ENCODE measurements around the gene ID3. TPM values are rescaled to one million over a fixed set of nuclear protein-coding genes. Genes with fewer than 3 reads are reported as not detected.
A peak's percentile ranks its signal among the peaks of the same experiment; 100 is the strongest.

Gene ID3
- total RNA-seq, 1 experiment from 2014 or later, result 460 TPM

- in situ Hi-C loops (cut with HindIII; ENCODE audit: low pct_unique_long_range_greater_than_20kb, low sequenced_read_pairs), result no loop called here
- no peak for DNase-seq (ENCODE audit: low read depth)
Observed at GRCh38 chr1:23537296-23537973, 21.9 kb downstream of the ID3 start.

GRCh38 chr1:23533246-23534023, 25.9 kb downstream of the ID3 start:
- in situ Hi-C loops (cut with HindIII; ENCODE audit: low pct_unique_long_range_greater_than_20kb, low sequenced_read_pairs), result no loop called here
- no peak for DNase-seq (ENCODE audit: low read depth)

- no peak for DNase-seq (ENCODE audit: low read depth)
- in situ Hi-C loops (cut with HindIII; ENCODE audit: low pct_unique_long_range_greater_than_20kb, low sequenced_read_pairs), result no loop called here
Observed at GRCh38 chr1:23531562-23532094, 27.7 kb downstream of the ID3 start.

- in situ Hi-C loops (cut with HindIII; ENCODE audit: low pct_unique_long_range_greater_than_20kb, low sequenced_read_pairs), result no loop called here
- peak; percentile 91 for DNase-seq (ENCODE audit: low read depth)
Observed at GRCh38 chr1:23530747-23531561, 28.3 kb downstream of the ID3 start, which contains the start of gene E2F2. Gene E2F2, minus strand, starts transcription at chr1:23531233. Its CDS starts 440 bp downstream, at chr1:23530793.

- in situ Hi-C loops (cut with HindIII; ENCODE audit: low pct_unique_long_range_greater_than_20kb, low sequenced_read_pairs), result no loop called here
- DNase-seq (ENCODE audit: low read depth), result no peak
Observed at GRCh38 chr1:23530087-23530746, 29.1 kb downstream of the ID3 start.

GRCh38 chr1:23529146-23530086, 29.9 kb downstream of the ID3 start:
- in situ Hi-C loops (cut with HindIII; ENCODE audit: low pct_unique_long_range_greater_than_20kb, low sequenced_read_pairs), result no loop called here
- DNase-seq (ENCODE audit: low read depth), result no peak

GRCh38 chr1:23528250-23528978, 30.9 kb downstream of the ID3 start:
- in situ Hi-C loops (cut with HindIII; ENCODE audit: low pct_unique_long_range_greater_than_20kb, low sequenced_read_pairs), result no loop called here
- peak; percentile 87 for DNase-seq (ENCODE audit: low read depth)

- in situ Hi-C loops (cut with HindIII; ENCODE audit: low pct_unique_long_range_greater_than_20kb, low sequenced_read_pairs), result no loop called here
- DNase-seq (ENCODE audit: low read depth), result no peak
Observed at GRCh38 chr1:23527900-23528249, 31.4 kb downstream of the ID3 start.

GRCh38 chr1:23527366-23527765, 31.9 kb downstream of the ID3 start:
- in situ Hi-C loops (cut with HindIII; ENCODE audit: low pct_unique_long_range_greater_than_20kb, low sequenced_read_pairs), result no loop called here
- no peak for DNase-seq (ENCODE audit: low read depth)

- in situ Hi-C loops (cut with HindIII; ENCODE audit: low pct_unique_long_range_greater_than_20kb, low sequenced_read_pairs), result no loop called here
- no peak for DNase-seq (ENCODE audit: low read depth)
Observed at GRCh38 chr1:23526329-23527041, 32.8 kb downstream of the ID3 start.

- no peak for DNase-seq (ENCODE audit: low read depth)
- in situ Hi-C loops (cut with HindIII; ENCODE audit: low pct_unique_long_range_greater_than_20kb, low sequenced_read_pairs), result no loop called here
Observed at GRCh38 chr1:23525558-23526250, 33.6 kb downstream of the ID3 start.

- no peak for DNase-seq (ENCODE audit: low read depth)
- in situ Hi-C loops (cut with HindIII; ENCODE audit: low pct_unique_long_range_greater_than_20kb, low sequenced_read_pairs), result no loop called here
Observed at GRCh38 chr1:23524716-23525401, 34.4 kb downstream of the ID3 start.

- no peak for DNase-seq (ENCODE audit: low read depth)
- in situ Hi-C loops (cut with HindIII; ENCODE audit: low pct_unique_long_range_greater_than_20kb, low sequenced_read_pairs), result no loop called here
Observed at GRCh38 chr1:23524163-23524562, 35.1 kb downstream of the ID3 start.

- DNase-seq (ENCODE audit: low read depth), result no peak
- in situ Hi-C loops (cut with HindIII; ENCODE audit: low pct_unique_long_range_greater_than_20kb, low sequenced_read_pairs), result no loop called here
Observed at GRCh38 chr1:23522244-23522982, 36.9 kb downstream of the ID3 start.
